Measurements from ENCODE around the gene AGXT2.

AGXT2 gene

GRCh38 chr5:34957857-34958690, 89.7 kb downstream of the AGXT2 start:
- no peak for DNase-seq

GRCh38 chr5:34957321-34957720, 90.4 kb downstream of the AGXT2 start:
- no peak for DNase-seq
